Thoracic aorta (tissue), 2 donors: ENCODE results near the gene TCF20. TPM values are rescaled to one million over a fixed set of nuclear protein-coding genes. Genes with fewer than 3 reads are reported as not detected.

ENCODE experiments used
- ATAC-seq: fragments of 150-250 bp; one replicate; pipeline ENCODE4 v1.8.0; 2017; ENCODE audit warnings: low read depth; ENCODE audit not compliant: insufficient number of reproducible peaks, low FRiP score
- DNase-seq: peaks from one replicate; pipeline ENCODE4 v3.0.0-alpha.2; 2020; ENCODE audit warnings: low spot score
- H3K27ac ChIP-seq, 2 donors: fragments of 200-600 bp; sonication (generic); 1 replicate in 1 of 2; 2 replicates in 1 of 2; pipeline ENCODE4 v1.5.1; 2016; ENCODE audit warnings: mild to moderate bottlenecking in 2 of 2, moderate library complexity in 2 of 2
- H3K27me3 ChIP-seq: fragments of 200-600 bp; sonication (generic); replicated peaks from 2 replicates; pipeline ENCODE4 v1.6.0; 2016; ENCODE audit warnings: mild to moderate bottlenecking; ENCODE audit not compliant: insufficient read depth
- H3K36me3 ChIP-seq: fragments of 200-600 bp; sonication (generic); one replicate; pipeline ENCODE4 v1.5.1; 2016
- H3K4me1 ChIP-seq, 2 donors: fragments of 200-600 bp; sonication (generic); 1 replicate in 1 of 2; 2 replicates in 1 of 2; pipeline versions ENCODE4 v1.5.1 to v1.6.0; 2016; ENCODE audit warnings: low read depth in 2 of 2, mild to moderate bottlenecking in 1 of 2; ENCODE audit not compliant: control insufficient read depth in 1 of 2
- H3K4me3 ChIP-seq: fragments of 200-600 bp; sonication (generic); 2 replicates; pipeline ENCODE4 v1.5.1; 2016; ENCODE audit warnings: mild to moderate bottlenecking
- H3K9me3 ChIP-seq: fragments of 200-600 bp; sonication (generic); 2 replicates; pipeline ENCODE4 v1.5.1; 2016
- total RNA-seq, 2 donors: library from RNA; depleted of rRNA; stranded (reverse); fragments of >200 nt; gene quantifications; one replicate each; pipeline versions ENCODE4 v1.1.0 to v1.2.3, GENCODE V29; 2016
- TF ChIP-seq, protein P1 (sequence below): fragments of 200-600 bp; sonication (generic); IDR thresholded peaks from one replicate; pipeline ENCODE4 v1.5.1; 2019; ENCODE audit warnings: antibody characterized with exemption

The TCF20 gene
- total RNA-seq, 2 donors from 2014 or later: 25.7 to 30.3 TPM

- Histone ChIP-seq H3K36me3 (no peaks in the 10 kb centered on the region), H3K9me3 (no peaks in the 10 kb centered on the region), H3K4me3 (no peak overlapping the region), H3K27me3 (no peaks in the 10 kb centered on the region), H3K4me1 (peaks cover 0 to 9% of the 10 kb centered on the region in 2 donors), H3K27ac (no peak overlapping the region)
- no peak for DNase-seq
- ATAC-seq: no peak
- TF ChIP-seq, protein P1, sequence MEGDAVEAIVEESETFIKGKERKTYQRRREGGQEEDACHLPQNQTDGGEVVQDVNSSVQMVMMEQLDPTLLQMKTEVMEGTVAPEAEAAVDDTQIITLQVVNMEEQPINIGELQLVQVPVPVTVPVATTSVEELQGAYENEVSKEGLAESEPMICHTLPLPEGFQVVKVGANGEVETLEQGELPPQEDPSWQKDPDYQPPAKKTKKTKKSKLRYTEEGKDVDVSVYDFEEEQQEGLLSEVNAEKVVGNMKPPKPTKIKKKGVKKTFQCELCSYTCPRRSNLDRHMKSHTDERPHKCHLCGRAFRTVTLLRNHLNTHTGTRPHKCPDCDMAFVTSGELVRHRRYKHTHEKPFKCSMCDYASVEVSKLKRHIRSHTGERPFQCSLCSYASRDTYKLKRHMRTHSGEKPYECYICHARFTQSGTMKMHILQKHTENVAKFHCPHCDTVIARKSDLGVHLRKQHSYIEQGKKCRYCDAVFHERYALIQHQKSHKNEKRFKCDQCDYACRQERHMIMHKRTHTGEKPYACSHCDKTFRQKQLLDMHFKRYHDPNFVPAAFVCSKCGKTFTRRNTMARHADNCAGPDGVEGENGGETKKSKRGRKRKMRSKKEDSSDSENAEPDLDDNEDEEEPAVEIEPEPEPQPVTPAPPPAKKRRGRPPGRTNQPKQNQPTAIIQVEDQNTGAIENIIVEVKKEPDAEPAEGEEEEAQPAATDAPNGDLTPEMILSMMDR: no peak
Observed at GRCh38 chr22:42309865-42310264, 39.4 kb upstream of the TCF20 start.

DNA sequence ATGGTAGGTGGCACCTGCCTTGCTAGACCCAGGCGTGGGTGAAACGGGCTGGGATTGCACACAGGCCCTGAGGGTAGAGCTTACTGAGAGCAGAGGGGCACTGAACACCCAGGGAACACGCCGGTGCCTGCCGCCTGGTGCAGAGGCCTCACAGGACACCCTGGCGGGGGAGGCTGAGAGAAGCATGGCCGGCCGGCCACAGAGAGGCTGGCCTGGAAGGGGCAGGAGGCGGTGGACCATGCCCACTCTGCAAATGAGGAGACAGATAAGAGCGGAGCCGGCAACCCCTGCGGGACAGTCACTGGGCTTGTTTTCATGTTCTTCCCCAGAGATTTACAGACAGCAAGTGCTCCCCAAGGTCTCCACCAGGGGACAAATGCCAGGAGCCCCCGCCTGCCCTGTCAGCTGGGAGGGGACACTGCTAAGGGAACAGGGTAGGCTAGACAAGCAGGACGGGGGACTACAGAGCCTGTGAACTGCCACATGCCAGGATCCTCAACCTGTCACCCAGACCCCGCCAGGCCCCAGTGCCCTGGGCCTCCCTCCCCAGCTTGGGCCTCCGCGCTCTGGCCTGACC is 38.5 kb upstream of the TCF20 start:
- Histone ChIP-seq H3K27me3 (no peaks in the 10 kb centered on the region), H3K4me1 (peaks cover 0 to 2% of the 10 kb centered on the region in 2 donors), H3K9me3 (no peaks in the 10 kb centered on the region), H3K36me3 (no peaks in the 10 kb centered on the region), H3K27ac (no peak overlapping the region), H3K4me3 (no peak overlapping the region)
- TF ChIP-seq, protein P1: no peak
- DNase-seq (no peak), ATAC-seq (no peak)

GRCh38 chr22:42307806-42308563 is 37.5 kb upstream of the TCF20 start:
- Histone ChIP-seq H3K27me3 (no peaks in the 10 kb centered on the region), H3K27ac (no peak overlapping the region), H3K4me1 (no peaks in the 10 kb centered on the region), H3K9me3 (no peaks in the 10 kb centered on the region), H3K4me3 (no peak overlapping the region), H3K36me3 (no peaks in the 10 kb centered on the region)
- DNase-seq (no peak), ATAC-seq (no peak)
- TF ChIP-seq, protein P1: no peak

- TF ChIP-seq, protein P1: no peak
- Histone ChIP-seq H3K27ac (no peak overlapping the region), H3K36me3 (no peaks in the 10 kb centered on the region), H3K4me1 (no peaks in the 10 kb centered on the region), H3K4me3 (no peak overlapping the region), H3K27me3 (no peaks in the 10 kb centered on the region), H3K9me3 (no peaks in the 10 kb centered on the region)
- no peak for ATAC-seq
- DNase-seq: no peak
Observed at GRCh38 chr22:42306010-42306409, 35.6 kb upstream of the TCF20 start.

GRCh38 chr22:42304324-42304790 is 33.9 kb upstream of the TCF20 start:
- DNase-seq (no peak), ATAC-seq (no peak)
- Histone ChIP-seq H3K27ac (no peak overlapping the region), H3K9me3 (no peaks in the 10 kb centered on the region), H3K4me1 (peaks cover 2 to 7% of the 10 kb centered on the region in 2 donors), H3K27me3 (no peaks in the 10 kb centered on the region), H3K36me3 (no peaks in the 10 kb centered on the region), H3K4me3 (no peak overlapping the region)
- TF ChIP-seq, protein P1: no peak
